ENCODE data around the gene LDB2. TPM values are rescaled to one million over a fixed set of nuclear protein-coding genes. Genes with fewer than 3 reads are reported as not detected.
"Not testable (repeated sequence)": the region's sequence is repeated elsewhere in the genome, so short reads cannot be mapped to it uniquely, and the experiment has no call there.

LDB2 gene
- total and polyA plus RNA-seq, 2 donors, result 29.0 to 142 TPM

DNA sequence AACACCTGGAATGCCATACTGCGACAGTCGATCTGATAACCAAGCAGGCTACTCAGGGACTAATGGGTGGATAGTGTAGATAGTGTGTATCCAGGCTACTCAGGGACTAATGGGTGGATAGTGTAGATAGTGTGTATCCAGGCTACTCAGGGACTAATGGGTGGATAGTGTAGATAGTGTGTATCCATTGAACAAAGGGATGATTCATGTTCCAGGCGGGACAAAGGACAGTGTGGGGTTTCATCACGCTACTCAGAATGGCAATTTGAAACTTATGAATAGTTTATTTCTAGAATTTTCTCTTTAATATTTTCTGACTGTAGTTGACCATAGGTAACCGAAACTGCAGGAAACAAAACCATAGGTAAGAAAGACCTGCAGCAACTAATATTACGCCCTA, 374.9 kb downstream of the LDB2 start:
- H3K4me1 ChIP-seq (ENCODE audit: insufficient read depth); H3K36me3 ChIP-seq (ENCODE audit: insufficient read depth); DNase-seq (ENCODE audit: extremely low spot score); H3K27ac ChIP-seq (ENCODE audit: low read depth); H3K4me3 ChIP-seq (ENCODE audit: low read depth, low read length): not testable (repeated sequence)
- 93% methylated on average over 6 of the region's 6 CpGs for WGBS

DNA sequence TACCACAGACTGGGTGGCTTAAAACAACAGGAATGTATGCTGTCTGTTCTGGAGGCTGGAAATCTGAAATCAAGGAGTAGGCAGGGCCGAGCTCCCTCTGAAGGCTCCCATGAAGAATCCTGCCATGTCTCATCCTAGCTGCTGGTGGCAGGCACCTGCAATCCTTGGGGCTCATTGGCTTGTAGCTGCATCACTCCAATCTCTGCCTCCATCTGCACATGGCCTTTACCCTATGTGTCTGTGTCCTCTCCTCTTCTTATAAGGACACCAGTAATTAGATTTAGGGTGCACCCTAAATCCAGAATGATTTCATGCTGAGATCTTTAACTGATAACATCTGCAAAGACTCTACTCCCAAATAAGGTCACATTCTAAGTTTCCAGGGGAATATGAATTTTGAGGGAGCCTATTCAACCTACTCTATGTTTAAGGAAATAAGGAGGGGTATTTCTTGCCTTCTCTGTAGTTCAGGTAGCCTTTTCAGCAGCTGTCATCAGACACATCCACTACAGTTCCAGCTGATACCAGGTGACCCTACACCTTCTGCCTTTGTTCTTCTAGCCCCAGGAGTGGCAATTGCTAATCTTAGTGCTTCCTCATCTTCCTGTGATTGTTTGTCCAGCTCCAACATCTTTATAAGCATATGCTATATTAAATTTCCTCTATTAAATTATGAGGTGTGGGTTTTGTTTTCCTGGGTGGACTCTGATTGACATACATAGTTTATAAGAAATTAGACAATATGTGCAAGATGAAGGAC, 377.1 kb downstream of the LDB2 start:
- Histone ChIP-seq H3K27ac (ENCODE audit: low read depth) (no peak overlapping the region), H3K4me3 (ENCODE audit: low read depth, low read length) (no peak overlapping the region), H3K4me1 (ENCODE audit: insufficient read depth) (no peaks in the 10 kb centered on the region), H3K36me3 (ENCODE audit: insufficient read depth) (no peaks in the 10 kb centered on the region)
- no peak for DNase-seq (ENCODE audit: extremely low spot score)
- 87% methylated on average over 1 of the region's 1 CpG for WGBS

DNA sequence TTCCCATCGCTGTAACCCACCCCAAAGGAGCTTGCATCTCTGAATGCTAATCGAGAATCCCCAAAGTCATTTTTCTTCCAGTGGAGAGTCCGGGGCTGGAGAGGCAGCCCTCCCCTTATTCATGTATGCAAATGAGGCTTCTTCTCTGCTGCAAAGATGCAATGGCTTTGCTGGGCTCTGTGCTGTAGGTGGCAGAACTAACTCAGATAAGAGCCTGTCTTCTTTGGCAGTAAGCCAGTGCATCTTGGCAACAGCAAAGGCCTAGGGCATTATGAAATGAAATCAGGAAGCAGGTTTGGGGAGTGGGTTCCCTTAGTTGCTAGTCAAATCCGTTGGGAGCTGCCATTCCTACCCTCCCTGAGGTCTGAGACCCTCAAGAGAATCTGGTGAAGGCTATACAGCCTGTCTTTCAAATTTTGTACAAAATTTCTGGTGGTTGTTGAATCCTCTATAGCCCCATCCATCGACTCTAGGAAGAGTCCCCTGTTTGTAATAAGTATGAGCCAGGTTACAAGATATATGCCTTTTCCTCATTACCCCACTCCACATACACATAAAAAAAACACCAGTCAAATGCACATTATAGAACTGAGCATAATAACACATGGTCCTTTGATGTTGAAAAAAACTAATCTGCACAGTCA, 381.5 kb downstream of the LDB2 start:
- Histone ChIP-seq H3K4me1 (ENCODE audit: insufficient read depth) (no peaks in the 10 kb centered on the region), H3K36me3 (ENCODE audit: insufficient read depth) (no peaks in the 10 kb centered on the region), H3K27ac (ENCODE audit: low read depth) (no peak overlapping the region), H3K4me3 (ENCODE audit: low read depth, low read length) (no peak overlapping the region)
- peak; percentile 18 for DNase-seq (ENCODE audit: extremely low spot score)
- WGBS, result 41% methylated on average over 5 of the region's 5 CpGs

DNA sequence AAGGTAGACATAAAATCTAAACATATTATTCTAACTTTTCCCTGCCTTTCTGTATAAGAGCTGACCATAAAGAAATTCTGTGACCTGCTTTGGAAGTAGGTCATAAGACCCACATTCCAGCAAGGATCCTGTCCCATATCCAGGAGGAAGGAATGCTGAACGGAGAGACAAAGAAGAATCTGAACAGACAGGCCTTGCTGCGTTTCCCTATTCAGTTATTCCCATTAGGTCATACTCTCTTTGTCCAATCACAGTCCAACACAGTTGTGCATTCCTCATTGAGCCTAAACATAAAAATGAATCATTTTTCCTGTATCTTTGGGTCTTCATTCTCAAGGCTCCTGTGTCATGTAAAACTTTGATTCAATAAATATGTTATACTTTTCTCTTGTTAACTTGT, 384.6 kb downstream of the LDB2 start:
- H3K4me1 ChIP-seq (ENCODE audit: insufficient read depth), result no peaks in the 10 kb centered on the region
- no peak overlapping the region for H3K4me3 ChIP-seq (ENCODE audit: low read depth, low read length)
- WGBS, result 88% methylated on average over 2 of the region's 2 CpGs
- no peak for DNase-seq (ENCODE audit: extremely low spot score)
- H3K36me3 ChIP-seq (ENCODE audit: insufficient read depth), result no peaks in the 10 kb centered on the region
- H3K27ac ChIP-seq (ENCODE audit: low read depth), result no peak overlapping the region

DNA sequence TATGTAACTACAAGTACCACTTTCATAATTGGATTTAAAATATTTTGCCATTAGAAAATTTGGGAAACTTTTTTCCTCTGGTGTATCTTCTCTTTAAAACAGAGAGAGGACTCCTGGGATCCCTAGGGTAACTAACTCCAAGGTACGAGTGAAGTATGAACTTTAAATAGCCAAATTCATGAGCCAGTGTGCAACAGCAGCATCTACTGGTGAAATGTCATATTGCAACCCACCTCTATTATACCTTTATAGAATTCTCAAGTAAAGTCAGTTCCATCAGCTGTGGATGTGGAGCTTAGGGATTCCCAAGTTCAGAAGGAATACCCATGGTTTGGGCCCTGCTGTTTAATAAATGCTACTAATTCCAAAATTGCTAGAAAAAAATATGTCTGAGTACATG, 389.5 kb downstream of the LDB2 start:
- H3K36me3 ChIP-seq (ENCODE audit: insufficient read depth), result no peaks in the 10 kb centered on the region
- H3K4me3 ChIP-seq (ENCODE audit: low read depth, low read length), result no peak overlapping the region
- DNase-seq (ENCODE audit: extremely low spot score), result no peak
- 93% methylated on average over 1 of the region's 1 CpG for WGBS
- H3K27ac ChIP-seq (ENCODE audit: low read depth), result no peak overlapping the region
- no peaks in the 10 kb centered on the region for H3K4me1 ChIP-seq (ENCODE audit: insufficient read depth)

DNA sequence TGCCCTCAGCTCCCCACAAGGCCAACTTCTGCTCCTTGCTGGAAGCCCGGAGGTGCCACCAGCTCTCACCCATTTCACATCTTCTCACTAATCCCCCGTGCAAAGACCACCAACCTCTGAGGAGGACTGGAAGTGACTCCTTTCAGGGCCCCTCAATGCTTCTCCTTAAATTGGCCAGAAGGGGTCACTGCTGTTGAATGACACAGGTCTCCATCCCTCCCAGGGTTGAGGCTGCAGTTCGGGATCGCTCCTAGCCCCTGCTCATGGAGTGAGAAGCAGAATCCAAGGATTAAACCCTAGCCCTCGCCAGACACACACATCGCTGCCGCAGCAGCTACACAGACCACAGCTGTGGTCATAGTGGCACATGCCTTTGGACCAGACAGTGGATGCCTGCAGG, 392.7 kb downstream of the LDB2 start:
- no peaks in the 10 kb centered on the region for H3K36me3 ChIP-seq (ENCODE audit: insufficient read depth)
- no peaks in the 10 kb centered on the region for H3K4me1 ChIP-seq (ENCODE audit: insufficient read depth)
- no peak overlapping the region for H3K27ac ChIP-seq (ENCODE audit: low read depth)
- no peak overlapping the region for H3K4me3 ChIP-seq (ENCODE audit: low read depth, low read length)
- no peak for DNase-seq (ENCODE audit: extremely low spot score)
- 79% methylated on average over 7 of the region's 7 CpGs for WGBS

DNA sequence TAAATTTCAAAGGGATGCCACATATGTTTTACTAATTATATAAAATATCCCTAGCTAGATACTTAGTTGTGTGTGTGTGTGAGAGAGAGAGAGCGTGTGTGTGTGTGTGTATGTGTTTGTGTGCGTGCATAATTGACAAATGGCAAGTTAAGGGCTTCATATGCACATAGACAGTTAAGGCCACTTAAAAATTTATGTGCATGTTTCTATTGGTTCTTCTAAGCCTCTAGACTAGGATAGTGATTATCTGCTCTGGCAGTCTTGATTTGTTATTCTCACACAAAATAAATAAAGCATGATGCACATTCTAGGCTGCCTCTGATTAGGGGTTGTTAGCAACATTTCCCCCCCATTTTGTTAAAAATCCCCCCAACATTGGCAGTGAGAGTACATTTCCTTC, 393.2 kb downstream of the LDB2 start:
- Histone ChIP-seq H3K27ac (ENCODE audit: low read depth) (no peak overlapping the region), H3K36me3 (ENCODE audit: insufficient read depth) (no peaks in the 10 kb centered on the region), H3K4me3 (ENCODE audit: low read depth, low read length) (no peak overlapping the region), H3K4me1 (ENCODE audit: insufficient read depth) (no peaks in the 10 kb centered on the region)
- WGBS, result 91% methylated on average over 2 of the region's 2 CpGs
- no peak for DNase-seq (ENCODE audit: extremely low spot score)

DNA sequence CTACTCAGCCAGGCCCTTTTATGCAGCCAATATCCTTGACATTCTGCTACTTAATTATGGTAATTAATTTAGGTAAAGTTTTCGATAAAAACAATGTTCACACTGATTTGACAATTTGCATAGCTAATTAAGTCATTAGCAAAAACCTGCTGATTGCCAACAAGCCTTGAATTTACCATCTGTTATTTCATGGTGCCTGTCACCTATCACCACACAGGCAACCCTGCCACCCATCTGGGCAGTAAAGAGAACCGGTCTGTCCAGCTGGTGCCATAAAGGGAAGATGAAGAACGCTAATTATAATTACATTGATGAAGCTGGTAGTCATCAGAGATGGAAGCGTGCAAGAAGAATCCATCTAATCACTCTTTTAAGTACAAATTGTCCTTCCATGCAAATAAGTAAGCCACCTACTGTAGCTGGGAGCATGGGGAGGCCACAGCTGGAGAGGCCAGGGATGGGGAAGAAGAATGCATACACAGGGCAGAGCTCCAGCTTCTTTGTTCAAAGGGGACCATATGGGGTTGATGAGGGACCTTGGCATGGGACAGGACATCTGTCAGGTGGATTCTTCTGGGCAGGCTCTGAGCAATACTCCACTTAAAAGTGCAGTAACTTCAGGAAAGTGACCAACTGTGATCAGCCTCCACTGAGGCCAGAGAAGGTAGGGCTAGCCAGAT, 394.9 kb downstream of the LDB2 start:
- Histone ChIP-seq H3K27ac (ENCODE audit: low read depth) (no peak overlapping the region), H3K4me1 (ENCODE audit: insufficient read depth) (no peaks in the 10 kb centered on the region), H3K4me3 (ENCODE audit: low read depth, low read length) (no peak overlapping the region), H3K36me3 (ENCODE audit: insufficient read depth) (no peaks in the 10 kb centered on the region)
- DNase-seq (ENCODE audit: extremely low spot score), result no peak
- 95% methylated on average over 4 of the region's 4 CpGs for WGBS

DNA sequence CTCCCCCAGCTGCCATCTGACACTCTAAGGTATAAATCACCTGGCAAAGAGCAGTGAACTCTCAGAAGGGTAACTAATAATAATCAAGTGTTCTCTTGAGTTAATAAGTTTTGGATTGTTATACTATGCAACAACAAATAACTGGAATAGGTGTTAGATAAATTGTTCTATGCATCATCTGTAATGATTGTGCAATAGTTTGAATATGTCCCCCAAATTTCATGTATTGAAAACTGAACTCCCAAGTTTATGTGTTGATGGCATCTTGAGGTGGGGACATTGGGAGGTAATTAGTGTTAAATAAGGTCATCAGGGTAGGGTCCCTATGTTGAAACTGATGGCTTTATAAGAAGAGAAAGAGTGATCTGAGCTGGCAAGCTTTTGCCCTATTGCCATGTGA, 399.5 kb downstream of the LDB2 start:
- Histone ChIP-seq H3K27ac (ENCODE audit: low read depth) (no peak overlapping the region), H3K4me1 (ENCODE audit: insufficient read depth) (no peaks in the 10 kb centered on the region), H3K4me3 (ENCODE audit: low read depth, low read length) (no peak overlapping the region), H3K36me3 (ENCODE audit: insufficient read depth) (no peaks in the 10 kb centered on the region)
- no peak for DNase-seq (ENCODE audit: extremely low spot score)

DNA sequence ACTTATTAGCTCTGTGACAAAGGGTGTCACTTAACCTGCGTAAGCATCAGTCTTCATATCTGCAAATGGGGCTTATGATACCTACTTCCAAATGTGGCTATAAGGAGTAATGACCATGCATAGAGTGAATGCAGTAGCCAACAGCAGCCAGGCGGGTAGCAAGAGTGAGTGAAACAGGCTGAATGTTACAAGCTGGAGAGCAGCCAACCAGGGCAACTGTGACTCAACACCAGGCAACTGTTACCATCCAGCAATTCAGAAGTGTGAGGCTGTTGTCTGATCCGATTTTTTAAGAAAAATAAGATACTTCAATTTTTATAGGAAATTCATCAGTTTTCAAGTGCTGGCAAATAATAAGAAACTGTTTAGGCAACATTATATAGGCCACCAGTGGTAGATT, 401.9 kb downstream of the LDB2 start:
- WGBS, result 84% methylated on average over 3 of the region's 3 CpGs

DNA sequence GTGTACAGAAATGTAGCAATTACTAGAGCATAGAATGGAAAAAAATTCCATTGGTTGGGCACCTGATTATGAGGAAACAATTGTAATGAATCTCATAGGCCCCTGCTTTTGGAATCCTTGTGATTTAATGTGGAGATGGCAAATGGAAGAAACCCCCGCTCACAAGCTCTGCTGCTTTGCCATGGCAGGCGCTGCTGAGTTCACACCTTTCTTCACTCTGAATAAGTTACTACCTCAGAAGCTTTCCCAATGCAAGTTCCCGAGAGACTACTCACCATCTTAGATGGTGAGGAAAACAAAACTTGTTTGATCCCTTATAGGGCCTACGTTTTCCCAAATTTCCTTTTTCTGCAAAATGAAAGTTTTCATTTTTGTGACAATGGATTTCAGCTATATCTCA, 405.6 kb downstream of the LDB2 start:
- H3K4me1 ChIP-seq (ENCODE audit: insufficient read depth), result no peaks in the 10 kb centered on the region
- DNase-seq (ENCODE audit: extremely low spot score), result no peak
- H3K36me3 ChIP-seq (ENCODE audit: insufficient read depth), result no peaks in the 10 kb centered on the region
- WGBS, result 92% methylated on average over 4 of the region's 4 CpGs
- H3K27ac ChIP-seq (ENCODE audit: low read depth), result no peak overlapping the region
- H3K4me3 ChIP-seq (ENCODE audit: low read depth, low read length), result no peak overlapping the region

More for the DNA sequence above, 401.9 kb downstream of the LDB2 start:
- DNase-seq (ENCODE audit: extremely low spot score), result no peak
- Histone ChIP-seq H3K4me3 (ENCODE audit: low read depth, low read length) (no peak overlapping the region), H3K36me3 (ENCODE audit: insufficient read depth) (no peaks in the 10 kb centered on the region), H3K4me1 (ENCODE audit: insufficient read depth) (no peaks in the 10 kb centered on the region), H3K27ac (ENCODE audit: low read depth) (no peak overlapping the region)

DNA sequence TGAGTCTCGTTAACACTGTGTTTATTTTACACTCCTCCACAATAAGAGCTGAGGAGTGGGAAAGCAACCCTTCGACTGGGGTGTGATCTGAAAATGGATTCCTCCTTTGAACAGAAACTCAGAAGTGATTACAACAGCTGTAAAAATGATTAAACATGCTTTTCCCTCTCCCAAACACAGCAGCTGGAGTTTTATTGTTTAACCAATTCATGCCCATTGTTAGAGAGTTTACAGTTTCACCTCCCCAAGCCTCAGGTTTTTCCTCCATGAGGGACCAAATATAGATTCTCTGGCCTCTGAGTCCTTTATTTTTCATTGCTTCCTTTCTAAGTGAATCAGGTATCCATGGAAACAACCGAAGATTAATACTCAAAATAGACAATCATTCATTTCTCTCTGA, 409.2 kb downstream of the LDB2 start:
- no peak overlapping the region for H3K4me3 ChIP-seq (ENCODE audit: low read depth, low read length)
- no peaks in the 10 kb centered on the region for H3K4me1 ChIP-seq (ENCODE audit: insufficient read depth)
- no peaks in the 10 kb centered on the region for H3K36me3 ChIP-seq (ENCODE audit: insufficient read depth)
- 42% methylated on average over 3 of the region's 3 CpGs for WGBS
- no peak for DNase-seq (ENCODE audit: extremely low spot score)
- H3K27ac ChIP-seq (ENCODE audit: low read depth), result no peak overlapping the region

DNA sequence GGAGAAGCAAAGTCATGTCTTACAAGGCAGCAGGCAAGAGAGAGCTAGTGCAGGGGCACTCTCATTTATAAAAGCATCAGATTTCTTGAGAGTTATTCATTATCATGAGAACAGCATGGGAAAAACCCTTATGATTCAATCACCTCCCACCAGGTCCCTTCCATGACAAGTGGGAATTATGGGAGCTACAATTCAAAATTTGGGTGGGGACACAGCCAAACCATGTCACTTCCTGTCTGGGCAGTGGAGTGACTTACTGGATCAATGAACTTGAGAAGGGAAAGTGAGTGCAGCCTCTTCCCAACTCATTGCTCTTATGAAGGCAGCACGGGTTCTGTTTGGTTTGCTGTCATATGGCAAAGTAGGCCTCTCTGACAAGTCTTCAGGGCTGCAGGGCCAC, 410.4 kb downstream of the LDB2 start:
- Histone ChIP-seq H3K27ac (ENCODE audit: low read depth) (no peak overlapping the region), H3K4me3 (ENCODE audit: low read depth, low read length) (no peak overlapping the region), H3K36me3 (ENCODE audit: insufficient read depth) (no peaks in the 10 kb centered on the region), H3K4me1 (ENCODE audit: insufficient read depth) (no peaks in the 10 kb centered on the region)
- 98% methylated on average over 1 of the region's 1 CpG for whole genome bisulfite sequencing
- DNase-seq (ENCODE audit: extremely low spot score), result no peak

DNA sequence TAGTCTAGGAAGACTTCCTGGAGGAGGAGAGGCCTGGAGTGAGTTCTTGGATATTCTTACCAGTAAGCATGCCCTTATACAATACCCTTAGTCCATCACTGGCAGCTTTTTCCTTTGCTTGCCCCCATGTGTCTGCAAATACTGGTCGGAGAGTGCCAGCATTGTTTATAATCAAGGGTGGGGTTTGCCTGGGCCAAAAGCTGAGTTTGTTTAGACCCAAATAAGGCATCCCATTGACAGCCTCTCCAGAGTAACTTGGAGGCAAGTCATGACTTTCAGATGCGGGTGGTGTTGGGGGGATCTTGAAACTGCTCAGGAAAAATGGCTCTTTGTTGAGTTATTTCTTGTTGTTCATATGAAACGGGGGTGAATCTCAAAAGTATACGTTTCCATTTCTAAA, 413.7 kb downstream of the LDB2 start:
- H3K27ac ChIP-seq (ENCODE audit: low read depth), result no peak overlapping the region
- WGBS, result 64% methylated on average over 4 of the region's 4 CpGs
- no peak for DNase-seq (ENCODE audit: extremely low spot score)

More for the DNA sequence above, 413.7 kb downstream of the LDB2 start:
- H3K36me3 ChIP-seq (ENCODE audit: insufficient read depth), result no peaks in the 10 kb centered on the region
- no peak overlapping the region for H3K4me3 ChIP-seq (ENCODE audit: low read depth, low read length)
- H3K4me1 ChIP-seq (ENCODE audit: insufficient read depth), result no peaks in the 10 kb centered on the region

Data from urinary bladder (tissue), 4 donors.